ENCODE data around the gene UBE2M.
"Not testable (repeated sequence)": the region's sequence is repeated elsewhere in the genome, so short reads cannot be mapped to it uniquely, and the experiment has no call there.

The UBE2M gene
- 28.6 to 84.9 (median 47.0) reads per million in 9 experiments for total RNA-seq

DNA sequence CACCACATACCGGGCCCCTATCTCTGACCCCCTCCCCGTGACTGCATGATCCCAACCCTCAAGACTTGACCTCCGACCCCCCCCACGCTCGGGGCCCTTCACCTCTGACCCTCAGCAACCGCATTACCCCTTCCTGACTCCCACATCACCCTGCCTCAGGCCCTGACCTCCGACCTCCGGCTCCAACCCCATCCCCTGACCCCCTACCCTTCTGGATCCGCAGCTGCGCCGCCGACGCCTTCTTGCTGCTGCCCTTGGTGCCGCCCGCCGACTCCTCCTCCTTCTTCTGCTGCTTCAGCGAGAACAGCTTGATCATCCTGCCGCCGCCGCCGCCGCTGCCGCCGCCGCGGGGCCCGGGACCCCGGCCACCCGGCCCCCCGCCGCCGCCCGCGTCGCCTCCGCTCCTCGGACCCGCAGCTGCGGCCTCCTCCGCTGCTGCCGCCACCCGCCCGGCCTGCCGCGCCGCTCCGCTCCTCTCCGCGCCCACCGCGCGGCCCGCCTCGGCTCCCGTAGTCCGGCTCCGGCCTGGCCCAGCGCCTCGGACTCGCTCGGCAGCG is at the start of gene UBE2M:
Gene UBE2M, minus strand, starts transcription at position 546 of the 557 bp plus-strand sequence. Its CDS starts 230 bp downstream, at position 316.
- Mint-ChIP-seq H3K9me3 (no peaks in the 10 kb centered on the region), H3K4me3 (peak within 1 kb of the TSS; percentile 96 to 99), H3K36me3 (ENCODE audit: insufficient read depth) (peaks cover 69% of the 10 kb centered on the region), H3K27ac (peak within 1 kb of the TSS; percentile 95 to 99), H3K4me1 (ENCODE audit: low read depth in 2 of 2) (peaks cover 48 to 63% of the 10 kb centered on the region in 2 donors), H3K27me3 (no peaks in the 10 kb centered on the region)
- DNase-seq, result peak in 2 of 3 experiments; percentile 44 to 54
- ATAC-seq (replicated peaks), result peak; percentile 19

DNA sequence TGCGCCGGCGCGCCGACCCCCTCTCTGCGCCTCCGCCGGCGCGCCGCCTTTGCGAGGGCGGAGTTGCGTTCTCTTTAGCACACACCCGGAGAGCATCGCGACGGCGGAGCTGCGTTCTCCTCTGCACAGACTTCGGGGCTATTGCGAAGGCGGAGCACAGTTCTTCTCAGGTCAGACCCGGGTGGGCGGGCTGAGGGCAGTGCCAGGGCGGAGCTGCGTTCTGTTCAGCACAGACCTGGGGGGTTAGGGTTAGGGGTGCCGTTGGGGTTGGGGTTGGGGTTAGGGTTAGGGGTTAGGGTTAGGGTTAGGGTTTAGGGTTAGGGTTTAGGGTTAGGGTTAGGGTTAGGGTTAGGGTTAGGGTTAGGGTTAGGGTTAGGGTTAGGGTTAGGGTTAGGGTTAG is 48.8 kb upstream of the UBE2M start:
- H3K36me3 Mint-ChIP-seq (ENCODE audit: insufficient read depth); DNase-seq; H3K27me3 Mint-ChIP-seq; H3K27ac Mint-ChIP-seq; ATAC-seq (replicated peaks); H3K4me1 Mint-ChIP-seq (ENCODE audit: low read depth in 2 of 2); H3K9me3 Mint-ChIP-seq; H3K4me3 Mint-ChIP-seq: not testable (repeated sequence)

DNA sequence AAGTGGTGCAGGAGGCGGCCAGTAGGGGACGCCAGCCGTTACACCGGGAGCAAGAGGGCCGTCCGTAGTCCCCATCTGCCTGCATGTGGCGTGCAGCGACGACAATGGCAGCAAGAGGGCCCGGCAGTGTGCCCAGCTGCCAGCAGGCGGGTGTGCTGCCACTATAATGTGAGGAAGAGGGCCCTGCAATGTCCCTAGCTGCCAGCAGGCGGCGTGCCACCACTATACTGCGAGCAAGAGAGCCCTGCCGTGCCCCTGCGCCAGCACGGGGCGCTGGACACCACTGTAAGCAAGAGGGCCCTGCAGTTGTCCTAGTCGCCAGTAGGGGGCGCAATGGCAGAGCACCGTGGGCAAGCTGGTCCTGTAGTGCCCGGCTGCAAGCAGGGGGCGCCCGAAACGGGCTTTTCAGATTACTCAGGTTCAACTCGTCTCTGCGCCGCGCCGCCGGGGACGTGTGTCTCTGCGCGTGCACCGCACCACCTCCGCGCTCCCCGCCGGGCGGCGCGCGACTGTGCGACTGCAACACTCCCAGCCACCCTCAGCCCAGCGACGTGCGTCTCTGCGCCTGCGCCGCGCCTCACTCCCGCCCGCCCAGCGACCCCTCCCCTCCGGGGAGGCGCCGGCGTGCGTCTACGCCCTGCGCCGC is 48.0 kb upstream of the UBE2M start:
- not testable (repeated sequence) for H3K4me3 Mint-ChIP-seq; H3K27me3 Mint-ChIP-seq; H3K36me3 Mint-ChIP-seq (ENCODE audit: insufficient read depth); DNase-seq; H3K27ac Mint-ChIP-seq; H3K9me3 Mint-ChIP-seq; ATAC-seq (replicated peaks); H3K4me1 Mint-ChIP-seq (ENCODE audit: low read depth in 2 of 2)

DNA sequence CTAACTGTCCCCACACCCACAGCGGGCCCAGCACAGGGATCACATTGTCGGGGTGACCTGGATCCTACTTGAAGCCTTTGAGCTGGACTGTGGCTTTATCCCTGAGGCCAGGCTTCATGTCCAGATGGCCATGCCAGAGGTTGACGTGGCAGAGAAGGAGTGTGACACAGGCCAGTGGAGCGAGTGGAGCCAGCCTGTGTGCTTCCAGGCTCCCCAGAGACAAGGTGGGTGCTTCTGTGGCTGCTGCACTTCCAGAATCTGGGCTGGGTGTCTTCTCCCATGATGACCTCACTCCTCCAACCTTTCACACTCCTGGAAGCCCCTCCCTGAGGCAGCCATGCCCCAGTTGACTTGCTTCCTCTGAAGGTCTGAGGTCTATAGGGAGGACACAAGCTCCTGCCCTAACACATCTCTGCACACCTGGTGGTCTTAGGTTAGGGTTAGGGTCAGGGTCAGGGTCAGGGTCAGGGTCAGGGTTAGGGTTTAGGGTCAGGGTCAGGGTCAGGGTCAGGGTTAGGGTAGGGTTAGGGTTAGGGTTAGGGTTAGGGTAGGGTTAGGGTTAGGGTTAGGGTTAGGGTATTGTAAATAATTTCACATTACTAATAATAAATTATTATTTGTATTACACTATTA is 27.8 kb upstream of the UBE2M start:
- no peak overlapping the region for H3K4me3 Mint-ChIP-seq
- ATAC-seq (replicated peaks), result no peak
- no peak overlapping the region for H3K27ac Mint-ChIP-seq
- peaks cover 21% of the 10 kb centered on the region for H3K36me3 Mint-ChIP-seq (ENCODE audit: insufficient read depth)
- peaks cover 7% of the 10 kb centered on the region in 2 donors for H3K4me1 Mint-ChIP-seq (ENCODE audit: low read depth in 2 of 2)
- H3K27me3 Mint-ChIP-seq, result no peaks in the 10 kb centered on the region
- no peak for DNase-seq
- H3K9me3 Mint-ChIP-seq, result no peaks in the 10 kb centered on the region

DNA sequence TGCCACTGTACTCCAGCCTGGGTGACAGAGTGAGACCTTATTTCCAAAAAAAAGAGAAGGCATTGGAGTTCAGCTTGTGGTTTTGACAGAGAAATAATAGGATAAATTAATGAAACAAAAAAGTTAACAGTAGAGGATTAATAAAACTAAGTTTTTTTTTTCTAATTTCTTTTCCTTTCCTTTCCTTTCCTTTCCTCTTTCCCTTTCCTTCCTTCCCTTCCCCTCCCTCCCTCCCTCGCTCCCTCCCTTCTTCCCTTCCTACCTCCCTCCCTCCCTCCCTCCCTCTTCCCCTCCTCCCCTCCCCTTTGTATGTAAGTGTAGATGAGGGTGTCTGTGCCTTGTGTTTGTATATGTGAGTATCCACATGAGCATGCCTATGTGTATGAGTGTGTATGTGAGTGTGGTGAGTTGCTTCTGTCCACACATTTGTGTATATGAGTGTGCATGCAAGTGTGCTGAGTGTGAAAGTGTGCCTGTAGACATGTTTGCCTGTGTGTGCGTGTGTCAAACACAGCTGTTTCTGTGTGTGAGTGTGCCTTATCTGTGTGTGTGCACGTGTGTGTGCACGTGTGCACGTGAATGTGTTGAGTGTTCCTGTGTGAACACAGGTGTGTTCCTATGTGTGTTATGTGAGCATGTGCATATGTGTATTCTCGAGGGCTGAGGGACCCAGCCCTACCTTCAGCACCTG is 27.2 kb upstream of the UBE2M start:
- ATAC-seq (replicated peaks) (no peak), DNase-seq (no peak)
- H3K27me3 Mint-ChIP-seq, result no peaks in the 10 kb centered on the region
- no peaks in the 10 kb centered on the region for H3K9me3 Mint-ChIP-seq
- H3K4me3 Mint-ChIP-seq, result no peak overlapping the region
- H3K4me1 Mint-ChIP-seq (ENCODE audit: low read depth in 2 of 2), result peaks cover 9 to 12% of the 10 kb centered on the region in 2 donors
- peaks cover 23% of the 10 kb centered on the region for H3K36me3 Mint-ChIP-seq (ENCODE audit: insufficient read depth)
- no peak overlapping the region for H3K27ac Mint-ChIP-seq

DNA sequence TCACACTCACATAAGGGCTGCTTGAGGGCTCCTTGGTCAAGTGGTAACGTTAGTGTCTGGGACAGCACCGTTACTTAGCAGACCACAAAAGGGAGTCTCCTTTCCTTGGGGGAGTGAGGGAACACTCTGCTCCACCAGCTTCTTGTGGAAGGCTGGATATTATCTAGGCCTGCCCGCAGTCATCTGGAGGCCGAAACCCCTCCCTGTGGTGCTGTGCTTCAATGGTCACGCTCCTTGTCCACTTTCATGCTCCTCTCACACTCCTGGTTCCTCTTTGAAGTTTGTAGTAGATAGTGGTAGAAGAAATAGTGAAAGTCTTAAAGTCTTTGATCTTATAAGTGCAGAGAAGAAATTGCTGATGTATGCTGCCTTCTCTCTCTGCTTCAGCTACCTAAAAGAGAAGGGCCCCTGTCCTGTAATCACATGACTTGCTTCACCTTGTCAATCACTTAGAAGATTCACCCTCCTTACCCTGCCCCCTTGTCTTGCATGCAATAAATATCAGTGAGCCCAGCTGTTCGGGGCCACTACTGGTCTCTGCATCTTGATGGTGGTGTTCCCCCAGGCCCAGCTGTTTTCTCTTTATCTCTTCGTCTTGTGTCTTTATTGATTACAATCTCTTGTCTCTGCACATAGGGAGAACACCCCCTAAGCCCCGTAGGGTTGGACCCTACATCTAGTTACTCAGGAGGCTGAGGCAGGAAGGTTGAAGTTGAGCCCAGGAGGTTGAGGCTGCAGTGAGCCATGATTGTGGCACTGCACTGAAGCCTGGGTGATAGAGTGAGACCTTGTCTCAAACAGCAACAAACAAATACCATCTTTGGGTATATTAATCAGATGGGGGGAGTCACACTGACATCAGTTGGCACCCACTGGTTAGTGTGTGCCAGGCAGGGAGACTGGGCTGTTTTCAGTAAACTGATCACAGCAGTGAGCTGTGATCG is 26.4 kb upstream of the UBE2M start:
- H3K36me3 Mint-ChIP-seq (ENCODE audit: insufficient read depth), result peaks cover 23% of the 10 kb centered on the region
- ATAC-seq (replicated peaks) (no peak), DNase-seq (no peak)
- H3K4me3 Mint-ChIP-seq, result no peak overlapping the region
- no peaks in the 10 kb centered on the region for H3K9me3 Mint-ChIP-seq
- peaks cover 9 to 12% of the 10 kb centered on the region in 2 donors for H3K4me1 Mint-ChIP-seq (ENCODE audit: low read depth in 2 of 2)
- H3K27me3 Mint-ChIP-seq, result no peaks in the 10 kb centered on the region
- no peak overlapping the region for H3K27ac Mint-ChIP-seq

DNA sequence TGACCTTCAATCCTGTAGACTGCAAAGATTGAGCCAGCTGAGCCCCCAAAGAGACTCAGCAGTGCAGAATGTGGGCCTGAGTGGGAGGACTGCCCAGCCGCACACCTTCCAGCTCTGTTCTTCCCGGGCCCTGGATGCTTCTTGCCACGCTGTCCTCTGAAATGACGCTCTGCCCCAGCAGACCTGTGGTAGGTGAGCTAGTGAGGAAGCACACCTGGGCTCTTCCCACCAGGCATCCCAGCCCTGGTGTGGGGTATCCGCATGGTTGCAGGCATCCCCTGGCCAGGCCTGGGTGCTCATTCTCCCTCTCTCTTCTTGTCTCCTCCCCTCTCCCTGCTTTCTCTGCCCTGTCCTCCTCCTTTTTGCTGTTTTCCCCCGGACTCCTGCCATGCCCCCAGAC is 24.6 kb upstream of the UBE2M start:
- no peak overlapping the region for H3K27ac Mint-ChIP-seq
- ATAC-seq (replicated peaks) (no peak), DNase-seq (no peak)
- no peaks in the 10 kb centered on the region for H3K9me3 Mint-ChIP-seq
- H3K4me1 Mint-ChIP-seq (ENCODE audit: low read depth in 2 of 2), result peaks cover 13 to 18% of the 10 kb centered on the region in 2 donors
- no peaks in the 10 kb centered on the region for H3K27me3 Mint-ChIP-seq
- no peak overlapping the region for H3K4me3 Mint-ChIP-seq
- peaks cover 26% of the 10 kb centered on the region for H3K36me3 Mint-ChIP-seq (ENCODE audit: insufficient read depth)

DNA sequence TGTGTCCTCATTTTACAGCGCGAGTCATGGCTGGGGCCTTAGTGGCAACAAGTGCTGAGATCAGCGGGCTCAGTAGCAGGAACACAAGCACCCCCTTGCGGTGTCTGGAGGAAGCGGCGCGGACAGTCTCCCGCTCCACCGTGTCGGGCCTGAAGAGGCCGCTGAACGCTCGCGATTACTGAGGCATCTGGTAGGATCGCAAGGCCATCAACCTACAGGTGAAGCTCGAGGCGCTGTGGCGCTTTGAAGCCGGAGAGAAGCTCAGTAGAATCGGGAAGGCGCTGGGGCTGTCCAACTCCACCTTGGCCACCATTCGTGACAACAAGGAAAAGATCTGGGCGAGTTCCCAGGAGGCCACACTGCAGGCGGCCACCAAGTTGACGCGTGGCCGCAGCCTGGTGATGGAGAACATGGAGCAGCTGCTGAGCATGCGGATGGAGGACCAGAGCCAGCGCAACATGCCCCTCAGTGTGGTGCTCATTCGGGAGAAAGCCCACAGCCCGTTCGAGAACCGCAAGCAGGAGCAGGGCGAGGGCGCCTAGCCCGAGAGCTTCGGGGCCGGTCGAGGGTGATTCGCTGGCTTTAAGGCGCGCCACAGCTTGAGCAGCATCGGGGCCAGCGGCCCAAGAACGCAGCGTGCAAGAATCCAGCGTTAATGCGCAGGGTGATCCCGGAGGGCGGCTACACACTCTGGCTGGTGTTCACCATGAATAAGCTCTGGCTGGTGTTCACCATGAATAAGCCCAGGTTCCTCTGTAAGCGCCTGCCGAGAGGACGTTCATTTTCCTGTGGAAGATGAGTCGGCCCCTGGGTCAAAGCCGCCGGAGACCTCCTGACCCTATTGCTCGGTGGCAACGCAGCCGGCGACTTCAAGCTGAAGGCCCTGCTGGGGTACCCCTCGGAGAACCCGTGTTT is 23.1 kb upstream of the UBE2M start:
- H3K36me3 Mint-ChIP-seq (ENCODE audit: insufficient read depth), result peaks cover 29% of the 10 kb centered on the region
- H3K4me3 Mint-ChIP-seq, result no peak overlapping the region
- H3K9me3 Mint-ChIP-seq, result no peaks in the 10 kb centered on the region
- ATAC-seq (replicated peaks) (peak; percentile 99), DNase-seq (peak; percentile 91 to 95 (median 91))
- peak overlapping the region; percentile 88 to 90 for H3K27ac Mint-ChIP-seq
- no peaks in the 10 kb centered on the region for H3K27me3 Mint-ChIP-seq
- H3K4me1 Mint-ChIP-seq (ENCODE audit: low read depth in 2 of 2), result peaks cover 18% of the 10 kb centered on the region in 2 donors

DNA sequence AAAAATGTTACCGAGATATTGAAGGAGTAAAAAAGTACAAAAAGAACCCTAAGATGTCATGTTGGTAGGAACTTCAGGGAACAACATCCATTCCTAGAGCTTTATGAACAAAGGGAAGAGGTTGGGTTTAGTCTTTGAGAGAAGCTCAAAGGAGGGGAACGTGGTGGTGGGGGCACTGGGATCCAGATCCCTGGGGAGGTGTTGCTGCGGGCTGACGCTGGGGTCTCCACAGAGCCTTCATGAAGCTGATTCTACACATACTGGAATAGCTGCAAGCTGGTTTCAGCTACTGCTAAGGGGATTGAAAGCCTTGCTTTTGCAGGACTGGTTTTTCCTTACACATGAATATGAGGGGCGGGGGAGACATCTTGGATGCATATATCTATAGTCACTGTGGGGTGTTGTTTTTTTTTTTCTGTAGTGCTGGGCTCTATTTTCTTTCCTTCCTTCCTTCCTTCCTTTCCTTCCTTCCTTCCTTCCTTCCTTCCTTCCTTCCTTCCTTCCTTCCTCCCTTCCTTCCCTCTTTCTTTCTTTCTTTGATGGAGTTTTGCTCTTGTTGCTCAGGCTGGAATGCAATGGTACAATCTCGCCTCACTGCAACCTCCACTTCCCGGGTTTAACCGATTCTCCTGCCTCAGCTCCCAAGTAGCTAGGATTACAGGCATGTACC is 21.2 kb upstream of the UBE2M start:
- peaks cover 18% of the 10 kb centered on the region in 2 donors for H3K4me1 Mint-ChIP-seq (ENCODE audit: low read depth in 2 of 2)
- H3K9me3 Mint-ChIP-seq, result no peaks in the 10 kb centered on the region
- H3K27me3 Mint-ChIP-seq, result no peaks in the 10 kb centered on the region
- H3K4me3 Mint-ChIP-seq, result no peak overlapping the region
- peak overlapping the region; percentile 66 to 88 for H3K27ac Mint-ChIP-seq
- ATAC-seq (replicated peaks), result no peak
- no peak for DNase-seq
- peaks cover 30% of the 10 kb centered on the region for H3K36me3 Mint-ChIP-seq (ENCODE audit: insufficient read depth)

DNA sequence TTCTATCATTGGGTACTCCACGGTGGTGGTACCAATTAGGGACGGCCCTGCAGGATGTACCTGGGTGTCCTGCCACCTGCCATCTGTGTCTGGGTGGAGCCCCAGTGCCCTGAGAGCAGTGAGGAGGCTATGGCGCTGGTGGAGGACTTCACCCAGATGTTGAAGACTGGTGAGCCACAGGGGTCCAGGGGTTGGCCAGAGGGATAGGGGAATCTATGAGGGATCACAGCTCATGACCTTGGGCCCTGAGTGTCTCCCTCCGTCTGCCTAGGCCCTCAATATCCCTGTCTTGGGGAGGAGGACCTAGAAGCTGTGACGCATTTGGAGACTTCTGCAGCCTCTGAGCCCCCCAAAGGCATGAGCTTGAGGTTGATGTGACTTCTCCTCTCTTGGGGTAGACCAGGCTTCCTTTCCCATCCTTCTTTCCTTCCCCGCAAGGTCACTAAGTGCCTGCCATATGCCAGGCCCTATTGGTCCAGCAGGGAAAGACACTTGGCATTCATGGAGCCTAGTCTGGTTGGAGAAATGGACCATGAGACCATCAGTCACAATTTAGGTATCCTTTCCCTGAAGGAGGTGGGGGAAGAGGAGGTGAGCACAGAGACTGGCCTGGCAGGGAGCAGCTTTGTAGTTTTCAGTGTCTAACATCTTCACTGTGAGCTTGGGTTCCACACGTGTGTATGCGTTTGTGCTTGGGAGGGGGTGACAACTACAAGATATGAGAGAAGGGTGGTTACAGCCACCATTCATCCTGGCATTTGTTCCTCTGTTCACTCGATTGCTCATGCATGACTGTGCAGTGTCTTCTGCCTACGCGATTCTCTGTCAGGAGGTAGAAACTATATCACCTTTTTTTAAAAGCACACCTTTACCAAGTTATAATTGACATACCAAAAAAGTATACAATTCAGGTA is 19.9 kb upstream of the UBE2M start:
- H3K27me3 Mint-ChIP-seq, result no peaks in the 10 kb centered on the region
- H3K27ac Mint-ChIP-seq, result peak overlapping the region in 1 of 2 donors; percentile 16
- H3K4me3 Mint-ChIP-seq, result no peak overlapping the region
- H3K36me3 Mint-ChIP-seq (ENCODE audit: insufficient read depth), result peaks cover 42% of the 10 kb centered on the region
- DNase-seq, result no peak
- no peak for ATAC-seq (replicated peaks)
- peaks cover 26% of the 10 kb centered on the region in 2 donors for H3K4me1 Mint-ChIP-seq (ENCODE audit: low read depth in 2 of 2)
- no peaks in the 10 kb centered on the region for H3K9me3 Mint-ChIP-seq

DNA sequence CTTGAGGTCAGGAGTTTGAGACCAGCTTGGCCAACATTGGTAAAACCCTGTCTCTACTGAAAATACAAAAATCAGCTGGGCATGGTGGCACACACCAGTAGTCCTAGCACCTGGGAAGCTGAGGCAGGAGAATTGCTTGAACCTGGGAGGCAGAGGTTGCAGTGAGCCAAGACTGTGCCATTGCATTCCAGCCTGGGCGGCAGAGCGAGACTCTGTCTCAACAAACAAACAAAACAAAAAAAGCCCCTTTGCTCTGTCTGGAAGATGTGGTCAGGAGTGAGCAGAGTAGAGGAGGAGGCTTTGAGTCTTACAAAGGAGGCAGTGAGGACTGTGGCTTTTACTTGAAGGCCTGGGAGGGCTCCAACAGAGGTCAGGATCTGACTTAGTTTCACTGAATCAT is 19.2 kb upstream of the UBE2M start:
- Mint-ChIP-seq H3K4me1 (ENCODE audit: low read depth in 2 of 2) (peaks cover 29% of the 10 kb centered on the region in 2 donors), H3K27ac (peak overlapping the region; percentile 9 to 16), H3K36me3 (ENCODE audit: insufficient read depth) (peaks cover 42% of the 10 kb centered on the region)
- not testable (repeated sequence) for ATAC-seq (replicated peaks); H3K9me3 Mint-ChIP-seq; H3K27me3 Mint-ChIP-seq; H3K4me3 Mint-ChIP-seq; DNase-seq

All from effector memory CD8-positive, alpha-beta T cell (primary cell).